Endothelial cell of umbilical vein (primary cell): ENCODE results near the gene LINC00632. TPM values are rescaled to one million over a fixed set of nuclear protein-coding genes. Genes with fewer than 3 reads are reported as not detected.

Experiments used
- BruUV-seq: library from RNA; stranded (reverse); fragments of 400-500 nt; replicated peaks from 2 replicates; lab custom pipeline; 2021; lab: Mats Ljungman, UMichigan
- CTCF ChIA-PET: fragments of 300-600, 350-600 bp; sonication (Branson Sonifier 250); formaldehyde crosslinking; loops from one replicate; lab custom pipeline; 2021; ENCODE audit warnings: antibody characterized with exemption, inconsistent platforms; lab: Charles Lee
- POLR2A ChIA-PET: fragments of 300-600, 350-600 bp; sonication (Branson Sonifier 250); formaldehyde crosslinking; loops from one replicate; lab custom pipeline; 2021; ENCODE audit warnings: antibody characterized with exemption, inconsistent platforms; lab: Charles Lee
- DNase-seq: peaks from one replicate; pipeline ENCODE4 v3.0.0-alpha.2; 2011; ENCODE audit warnings: low read depth, low spot score
- FAIRE-seq: peaks from 2 replicates; lab custom pipeline; 2011; peaks lifted over from hg19 to GRCh38; lab: Jason Lieb, UNC
- H2AFZ ChIP-seq: 2 replicates; pipeline ENCODE4 v1.6.0; 2012; ENCODE audit warnings: low read depth, low read length, control low read depth, inconsistent platforms
- H3K27ac ChIP-seq: 2 replicates; pipeline ENCODE4 v1.5.1; 2011; ENCODE audit warnings: low read depth, mild to moderate bottlenecking, control low read depth, low read length, moderate library complexity; ENCODE audit not compliant: insufficient read depth
- H3K27me3 ChIP-seq, 2 experiments: 2 replicates each; pipeline versions ENCODE4 v1.6.0 to v1.6.1; 2011; ENCODE audit warnings: low read length in 2 of 2, mixed read lengths in 1 of 2; ENCODE audit not compliant: control insufficient read depth in 2 of 2, insufficient read depth in 2 of 2
- H3K36me3 ChIP-seq, 2 experiments: 2 replicates in 1 of 2; 3 replicates in 1 of 2; pipeline ENCODE4 v1.5.1; 2011; ENCODE audit warnings: low read length in 2 of 2, mild to moderate bottlenecking in 1 of 2, moderate library complexity in 1 of 2; ENCODE audit not compliant: control insufficient read depth in 2 of 2, insufficient read depth in 2 of 2; ENCODE audit errors: extremely low read depth in 1 of 2
- H3K4me1 ChIP-seq: 3 replicates; pipeline ENCODE4 v1.5.1; 2011; ENCODE audit warnings: mild to moderate bottlenecking, low read length; ENCODE audit not compliant: control insufficient read depth, insufficient read depth; ENCODE audit errors: extremely low read depth
- H3K4me2 ChIP-seq: 2 replicates; pipeline ENCODE4 v1.6.1; 2011; ENCODE audit warnings: low read length, control low read depth, mixed read lengths; ENCODE audit not compliant: insufficient read depth
- H3K4me3 ChIP-seq, 3 experiments: fragments of 200-600 bp in 1 of 3; sonication (generic), shearing (Covaris generic) in 1 of 3; replicated peaks in 1 of 3; 2 replicates each; pipeline ENCODE4 v1.5.1; 2011 to 2016; ENCODE audit warnings: control low read depth in 3 of 3, low read length in 3 of 3, mild to moderate bottlenecking in 2 of 3, inconsistent platforms in 1 of 3, low read depth in 1 of 3, moderate library complexity in 1 of 3; ENCODE audit not compliant: insufficient read depth in 1 of 3
- H3K79me2 ChIP-seq: 2 replicates; pipeline ENCODE4 v1.6.0; 2012; ENCODE audit warnings: low read length, inconsistent platforms; ENCODE audit not compliant: control insufficient read depth, insufficient read depth
- H3K9ac ChIP-seq: replicated peaks from 2 replicates; pipeline ENCODE3; 2011; ENCODE audit warnings: low read length, control low read depth; ENCODE audit not compliant: insufficient read depth; ENCODE audit errors: extremely low read depth
- H3K9me1 ChIP-seq: replicated peaks from 3 replicates; pipeline ENCODE4 v1.6.0; 2011; ENCODE audit warnings: mild to moderate bottlenecking, low read length; ENCODE audit not compliant: control insufficient read depth, insufficient read depth; ENCODE audit errors: extremely low read depth
- H3K9me3 ChIP-seq: replicated peaks from 2 replicates; pipeline ENCODE4 v1.5.1; 2012; ENCODE audit warnings: low read length, inconsistent platforms; ENCODE audit not compliant: control insufficient read depth, insufficient read depth
- H4K20me1 ChIP-seq: replicated peaks from 2 replicates; pipeline ENCODE3; 2011; ENCODE audit warnings: mild to moderate bottlenecking, low read length; ENCODE audit not compliant: control insufficient read depth, insufficient read depth; ENCODE audit errors: extremely low read depth
- EZH2 ChIP-seq: IDR thresholded peaks from 2 replicates; pipeline ENCODE4 v1.6.1; 2012; ENCODE audit warnings: borderline replicate concordance, low read depth, mild to moderate bottlenecking, moderate library complexity, low read length, inconsistent platforms; ENCODE audit not compliant: severe bottlenecking
- FOS ChIP-seq: IDR thresholded peaks from 2 replicates; pipeline ENCODE4 v1.6.1; 2011; ENCODE audit warnings: mild to moderate bottlenecking, low read length, moderate library complexity, borderline replicate concordance; ENCODE audit not compliant: insufficient read depth
- GATA2 ChIP-seq: IDR thresholded peaks from 2 replicates; pipeline ENCODE4 v1.7.0; 2011; ENCODE audit warnings: low read depth, mild to moderate bottlenecking, moderate library complexity, mixed read lengths, low read length; ENCODE audit not compliant: insufficient read length, insufficient read depth
- JUN ChIP-seq: IDR thresholded peaks from 2 replicates; pipeline ENCODE4 v1.6.1; 2011; ENCODE audit warnings: borderline replicate concordance, low read depth; ENCODE audit not compliant: insufficient read length, insufficient read depth
- MYC ChIP-seq: IDR thresholded peaks from one replicate; pipeline ENCODE4 v1.6.1; 2011; ENCODE audit warnings: mild to moderate bottlenecking, low read depth, low read length
- POLR2A ChIP-seq: IDR thresholded peaks from 2 replicates; pipeline ENCODE4 v1.6.1; 2012; ENCODE audit warnings: low read depth, mild to moderate bottlenecking, control low read depth, low read length
- POLR2AphosphoS5 ChIP-seq: IDR thresholded peaks from 2 replicates; pipeline ENCODE4 v1.6.1; 2012; ENCODE audit warnings: low read depth, mild to moderate bottlenecking, control low read depth, low read length, moderate library complexity; ENCODE audit not compliant: insufficient read depth
- dilution Hi-C: fragments of 300-500 bp; cut with MboI; formaldehyde crosslinking; loops from one replicate; pipeline ENCODE4 v1.15.0; 2019; ENCODE audit warnings: low sequenced_read_pairs; ENCODE audit not compliant: extremely low pct_ligation_motif_present
- intact Hi-C: fragments of 100-400 bp; cut with micrococcal nuclease; formaldehyde crosslinking; loops from one replicate; pipeline ENCODE4 v1.10.0; 2022
- polyA plus RNA-seq, 4 experiments: library from polyadenylated mRNA; depleted of rRNA in 3 of 4; stranded (reverse) in 3 of 4; unstranded in 1 of 4; fragments of >200 nt; gene quantifications; 2 replicates each; pipeline versions ENCODE4 v1.2.1 to v1.2.3, GENCODE V29; 2011 to 2012; ENCODE audit warnings: missing spikeins in 1 of 4
- total RNA-seq: library from RNA; stranded (reverse); gene quantifications from 2 replicates; pipeline ENCODE4 v1.2.3, GENCODE V29; 2021
- TF ChIP-seq, protein P1 (sequence below), 2 donors: IDR thresholded peaks; 1 replicate in 1 of 2; 2 replicates in 1 of 2; pipeline ENCODE4 v1.5.1; 2011; ENCODE audit warnings: low read length in 2 of 2, mild to moderate bottlenecking in 2 of 2, moderate library complexity in 2 of 2, control low read depth in 1 of 2, inconsistent platforms in 1 of 2, low read depth in 1 of 2; ENCODE audit not compliant: insufficient read depth in 1 of 2; ENCODE audit errors: extremely low read depth in 1 of 2
- TF ChIP-seq, protein P2 (sequence below): IDR thresholded peaks from 2 replicates; pipeline ENCODE4 v1.6.1; 2011; ENCODE audit not compliant: insufficient read depth, insufficient read length

Gene LINC00632
- total and polyA plus RNA-seq, 2 donors (not counting 3 experiments of a cell fraction or from before 2014, with no cell fraction given), result 4.8 to 12.7 TPM

DNA sequence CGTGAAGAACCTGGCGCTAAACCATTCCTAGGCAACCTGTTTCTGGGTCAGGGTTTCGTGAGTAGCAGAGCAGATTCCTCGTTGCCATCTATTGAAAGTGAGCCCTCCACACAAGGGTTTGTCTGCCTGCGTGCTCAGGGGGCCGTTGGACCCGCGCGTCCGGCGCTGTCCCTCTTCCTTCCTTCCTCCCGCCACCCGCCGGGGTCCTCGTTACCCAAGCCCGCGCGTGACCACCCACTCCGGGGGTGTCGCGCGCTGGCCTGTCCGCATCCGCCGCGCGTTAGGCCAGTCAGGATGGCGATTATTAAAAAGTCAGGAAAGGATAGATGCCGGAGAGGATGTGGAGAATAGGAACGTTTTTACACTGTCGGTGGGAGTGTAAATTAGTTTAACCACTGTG is 66.8 kb downstream of the LINC00632 start:
- Histone ChIP-seq H3K4me2 (no peak overlapping the region), H3K27me3 (no peaks in the 10 kb centered on the region), H4K20me1 (no peaks in the 10 kb centered on the region), H3K9me3 (no peaks in the 10 kb centered on the region), H3K36me3 (no peaks in the 10 kb centered on the region), H3K9ac (no peak overlapping the region), H3K4me3 (no peak overlapping the region), H3K9me1 (no peaks in the 10 kb centered on the region), H3K27ac (no peak overlapping the region), H3K4me1 (no peaks in the 10 kb centered on the region), H3K79me2 (no peaks in the 10 kb centered on the region), H2AFZ (no peak overlapping the region)
- FAIRE-seq (no peak), DNase-seq (no peak)
- BruUV-seq, result no TSS peak
- dilution Hi-C loops, result no loop called here
- ChIA-PET CTCF (no interaction called here), POLR2A (no interaction called here)
- intact Hi-C loops, result no loop called here
- no peak for TF ChIP-seq POLR2A
- no peak for TF ChIP-seq GATA2
- TF ChIP-seq JUN, result no peak
- TF ChIP-seq MYC, result no peak
- TF ChIP-seq, protein P1, sequence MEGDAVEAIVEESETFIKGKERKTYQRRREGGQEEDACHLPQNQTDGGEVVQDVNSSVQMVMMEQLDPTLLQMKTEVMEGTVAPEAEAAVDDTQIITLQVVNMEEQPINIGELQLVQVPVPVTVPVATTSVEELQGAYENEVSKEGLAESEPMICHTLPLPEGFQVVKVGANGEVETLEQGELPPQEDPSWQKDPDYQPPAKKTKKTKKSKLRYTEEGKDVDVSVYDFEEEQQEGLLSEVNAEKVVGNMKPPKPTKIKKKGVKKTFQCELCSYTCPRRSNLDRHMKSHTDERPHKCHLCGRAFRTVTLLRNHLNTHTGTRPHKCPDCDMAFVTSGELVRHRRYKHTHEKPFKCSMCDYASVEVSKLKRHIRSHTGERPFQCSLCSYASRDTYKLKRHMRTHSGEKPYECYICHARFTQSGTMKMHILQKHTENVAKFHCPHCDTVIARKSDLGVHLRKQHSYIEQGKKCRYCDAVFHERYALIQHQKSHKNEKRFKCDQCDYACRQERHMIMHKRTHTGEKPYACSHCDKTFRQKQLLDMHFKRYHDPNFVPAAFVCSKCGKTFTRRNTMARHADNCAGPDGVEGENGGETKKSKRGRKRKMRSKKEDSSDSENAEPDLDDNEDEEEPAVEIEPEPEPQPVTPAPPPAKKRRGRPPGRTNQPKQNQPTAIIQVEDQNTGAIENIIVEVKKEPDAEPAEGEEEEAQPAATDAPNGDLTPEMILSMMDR (IDR thresholded peaks at IDR 0.05; ENCODE audit: extremely low read depth in 1 of 2, insufficient read depth in 1 of 2, low read depth in 1 of 2, low read length in 2 of 2), result no peak
- no peak for TF ChIP-seq EZH2
- TF ChIP-seq FOS, result no peak
- TF ChIP-seq, protein P2, sequence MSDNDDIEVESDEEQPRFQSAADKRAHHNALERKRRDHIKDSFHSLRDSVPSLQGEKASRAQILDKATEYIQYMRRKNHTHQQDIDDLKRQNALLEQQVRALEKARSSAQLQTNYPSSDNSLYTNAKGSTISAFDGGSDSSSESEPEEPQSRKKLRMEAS, result no peak
- no peak for TF ChIP-seq POLR2AphosphoS5
